MM.1S (cell line): ENCODE data around the gene COA5.

Source experiments
- DNase-seq: peaks from one replicate; pipeline ENCODE4 v3.0.0-alpha.2; 2015
- H2AFZ ChIP-seq: fragments of 300-600 bp; sonication (generic); 2 replicates; pipeline ENCODE4 v1.6.0; 2016; ENCODE audit warnings: antibody characterized with exemption, low read length
- H3F3A ChIP-seq: fragments of 300-600 bp; sonication (generic); 2 replicates; pipeline ENCODE4 v1.6.1; 2016; ENCODE audit warnings: mild to moderate bottlenecking, antibody characterized with exemption, low read length, moderate library complexity, mixed read lengths; ENCODE audit not compliant: insufficient read depth
- H3K27ac ChIP-seq: fragments of 300-600 bp; sonication (generic); 2 replicates; pipeline ENCODE4 v1.5.1; 2016; ENCODE audit warnings: mild to moderate bottlenecking, low read length
- H3K27me3 ChIP-seq: fragments of 300-600 bp; sonication (generic); replicated peaks from 2 replicates; pipeline ENCODE4 v1.6.0; 2016; ENCODE audit warnings: low read length; ENCODE audit not compliant: insufficient read depth
- H3K36me3 ChIP-seq: fragments of 300-600 bp; sonication (generic); replicated peaks from 2 replicates; pipeline ENCODE4 v1.6.1; 2016; ENCODE audit warnings: mild to moderate bottlenecking, low read length, mixed read lengths; ENCODE audit not compliant: insufficient read depth
- H3K4me1 ChIP-seq: fragments of 300-600 bp; sonication (generic); 2 replicates; pipeline ENCODE4 v1.6.1; 2016; ENCODE audit warnings: low read length, mixed read lengths
- H3K4me2 ChIP-seq: fragments of 300-600 bp; sonication (generic); 2 replicates; pipeline ENCODE4 v1.6.0; 2016; ENCODE audit warnings: low read depth, low read length
- H3K4me3 ChIP-seq: fragments of 300-600 bp; sonication (generic); 2 replicates; pipeline ENCODE4 v1.5.1; 2016; ENCODE audit warnings: low read length, mixed read lengths
- H3K79me2 ChIP-seq: fragments of 300-600 bp; sonication (generic); 2 replicates; pipeline ENCODE4 v1.6.1; 2016; ENCODE audit warnings: mixed run types, low read length, mixed read lengths
- H3K9ac ChIP-seq: fragments of 300-600 bp; sonication (generic); 2 replicates; pipeline ENCODE4 v1.6.1; 2016; ENCODE audit warnings: low read length, mixed read lengths
- H3K9me2 ChIP-seq: fragments of 300-600 bp; sonication (generic); replicated peaks from 2 replicates; pipeline ENCODE4 v1.6.1; 2016; ENCODE audit warnings: mild to moderate bottlenecking, low read length, mixed read lengths; ENCODE audit not compliant: insufficient read depth
- H3K9me3 ChIP-seq: fragments of 300-600 bp; sonication (generic); replicated peaks from 2 replicates; pipeline ENCODE4 v1.6.1; 2016; ENCODE audit warnings: mild to moderate bottlenecking, low read length, mixed read lengths; ENCODE audit not compliant: insufficient read depth
- H4K20me1 ChIP-seq: fragments of 300-600 bp; sonication (generic); 2 replicates; pipeline ENCODE4 v1.6.1; 2016; ENCODE audit warnings: mild to moderate bottlenecking, low read length, moderate library complexity, mixed read lengths; ENCODE audit not compliant: insufficient read depth
- EZH2 ChIP-seq: fragments of 300-600 bp; sonication (generic); optimal IDR thresholded peaks from 2 replicates; pipeline ENCODE3; 2017; ENCODE audit warnings: low read depth, mild to moderate bottlenecking, antibody characterized with exemption, low read length, mixed read lengths
- EZH2phosphoT487 ChIP-seq: fragments of 300-600 bp; sonication (generic); IDR thresholded peaks from 2 replicates; pipeline ENCODE4 v1.6.1; 2018; ENCODE audit warnings: antibody characterized with exemption, low read length
- TF ChIP-seq, protein P1 (sequence below): fragments of 300-600 bp; sonication (generic); IDR thresholded peaks from 2 replicates; pipeline ENCODE4 v1.5.1; 2016; ENCODE audit warnings: antibody characterized with exemption, low read length, mixed read lengths

Gene COA5

DNA sequence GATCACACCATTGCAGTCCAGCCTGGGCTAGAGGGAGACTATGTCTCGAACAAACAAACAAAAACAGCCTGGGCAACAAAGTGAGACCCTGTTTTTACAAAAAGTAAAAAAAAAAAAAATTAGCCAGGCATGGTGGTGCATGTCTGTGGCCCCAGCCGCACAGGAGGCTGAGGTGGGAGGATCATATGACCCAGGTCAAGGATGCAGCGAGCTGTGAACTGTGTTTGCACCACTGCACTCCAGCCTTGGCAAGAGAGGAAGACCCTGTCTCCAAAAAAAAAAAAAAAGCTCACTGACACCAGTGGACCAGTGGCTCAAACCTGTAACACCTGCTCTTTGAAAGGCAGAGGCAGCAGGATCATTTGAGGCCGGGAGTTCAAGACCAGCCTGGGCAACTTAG lies 40.1 kb upstream of the COA5 start:
- Histone ChIP-seq H3K9ac (no peak overlapping the region), H2AFZ (no peak overlapping the region), H3K79me2 (no peaks in the 10 kb centered on the region), H3K27me3 (no peaks in the 10 kb centered on the region), H3K9me3 (no peaks in the 10 kb centered on the region), H3K27ac (no peak overlapping the region), H3K36me3 (no peaks in the 10 kb centered on the region), H3K4me2 (no peak overlapping the region), H3K9me2 (no peaks in the 10 kb centered on the region), H3K4me1 (no peaks in the 10 kb centered on the region), H3K4me3 (no peak overlapping the region), H3F3A (no peaks in the 10 kb centered on the region), H4K20me1 (no peaks in the 10 kb centered on the region)
- no peak for DNase-seq
- no peak for TF ChIP-seq EZH2phosphoT487
- TF ChIP-seq, protein P1, sequence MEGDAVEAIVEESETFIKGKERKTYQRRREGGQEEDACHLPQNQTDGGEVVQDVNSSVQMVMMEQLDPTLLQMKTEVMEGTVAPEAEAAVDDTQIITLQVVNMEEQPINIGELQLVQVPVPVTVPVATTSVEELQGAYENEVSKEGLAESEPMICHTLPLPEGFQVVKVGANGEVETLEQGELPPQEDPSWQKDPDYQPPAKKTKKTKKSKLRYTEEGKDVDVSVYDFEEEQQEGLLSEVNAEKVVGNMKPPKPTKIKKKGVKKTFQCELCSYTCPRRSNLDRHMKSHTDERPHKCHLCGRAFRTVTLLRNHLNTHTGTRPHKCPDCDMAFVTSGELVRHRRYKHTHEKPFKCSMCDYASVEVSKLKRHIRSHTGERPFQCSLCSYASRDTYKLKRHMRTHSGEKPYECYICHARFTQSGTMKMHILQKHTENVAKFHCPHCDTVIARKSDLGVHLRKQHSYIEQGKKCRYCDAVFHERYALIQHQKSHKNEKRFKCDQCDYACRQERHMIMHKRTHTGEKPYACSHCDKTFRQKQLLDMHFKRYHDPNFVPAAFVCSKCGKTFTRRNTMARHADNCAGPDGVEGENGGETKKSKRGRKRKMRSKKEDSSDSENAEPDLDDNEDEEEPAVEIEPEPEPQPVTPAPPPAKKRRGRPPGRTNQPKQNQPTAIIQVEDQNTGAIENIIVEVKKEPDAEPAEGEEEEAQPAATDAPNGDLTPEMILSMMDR = no peak
- TF ChIP-seq EZH2 = no peak

GRCh38 chr2:98647636-98648035 lies 39.3 kb upstream of the COA5 start:
- no peak for TF ChIP-seq EZH2
- TF ChIP-seq, protein P1 = no peak
- no peak for TF ChIP-seq EZH2phosphoT487
- H3K9ac ChIP-seq = no peak overlapping the region
- H3K27me3 ChIP-seq = no peaks in the 10 kb centered on the region
- H3K4me1 ChIP-seq = no peaks in the 10 kb centered on the region
- H3F3A ChIP-seq = no peaks in the 10 kb centered on the region
- H3K4me3 ChIP-seq = no peak overlapping the region
- no peak overlapping the region for H3K27ac ChIP-seq
- no peak overlapping the region for H2AFZ ChIP-seq
- H4K20me1 ChIP-seq = no peaks in the 10 kb centered on the region
- H3K9me2 ChIP-seq = no peaks in the 10 kb centered on the region
- H3K9me3 ChIP-seq = no peaks in the 10 kb centered on the region
- no peaks in the 10 kb centered on the region for H3K79me2 ChIP-seq
- H3K4me2 ChIP-seq = no peak overlapping the region
- DNase-seq = no peak
- H3K36me3 ChIP-seq = no peaks in the 10 kb centered on the region

- Histone ChIP-seq H4K20me1 (no peaks in the 10 kb centered on the region), H3K4me1 (no peaks in the 10 kb centered on the region), H3K9me2 (no peaks in the 10 kb centered on the region), H3F3A (no peaks in the 10 kb centered on the region), H3K9ac (no peak overlapping the region), H3K4me2 (no peak overlapping the region), H3K36me3 (no peaks in the 10 kb centered on the region), H3K9me3 (no peaks in the 10 kb centered on the region), H3K27ac (no peak overlapping the region), H3K4me3 (no peak overlapping the region), H2AFZ (no peak overlapping the region), H3K27me3 (no peaks in the 10 kb centered on the region), H3K79me2 (no peaks in the 10 kb centered on the region)
- TF ChIP-seq, protein P1 = no peak
- TF ChIP-seq EZH2 = no peak
- TF ChIP-seq EZH2phosphoT487 = no peak
- no peak for DNase-seq
Observed at GRCh38 chr2:98643496-98644100, 35.3 kb upstream of the COA5 start.
